ENCODE measurements around the gene TTLL5.

DNA sequence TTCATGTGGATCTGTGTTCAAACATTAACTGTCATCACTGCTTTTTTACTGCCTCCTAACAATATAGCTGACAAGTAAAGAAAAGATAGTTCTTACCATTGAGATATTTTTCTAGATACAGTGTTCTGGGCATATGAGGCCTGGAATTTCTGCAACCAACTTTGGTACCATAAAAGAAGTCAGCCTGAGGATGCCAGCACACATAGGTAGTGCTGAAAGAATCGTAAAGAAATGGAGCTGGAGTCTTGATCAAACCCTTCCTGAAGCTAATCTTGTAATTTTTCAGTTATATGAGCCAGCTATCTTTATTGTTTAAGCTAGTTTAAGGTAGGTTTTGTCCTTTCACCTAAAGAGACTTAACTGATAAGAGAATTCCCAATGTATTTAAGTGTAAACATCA is 11.7 kb upstream of the TTLL5 start:
- TF ChIP-seq, protein P1, sequence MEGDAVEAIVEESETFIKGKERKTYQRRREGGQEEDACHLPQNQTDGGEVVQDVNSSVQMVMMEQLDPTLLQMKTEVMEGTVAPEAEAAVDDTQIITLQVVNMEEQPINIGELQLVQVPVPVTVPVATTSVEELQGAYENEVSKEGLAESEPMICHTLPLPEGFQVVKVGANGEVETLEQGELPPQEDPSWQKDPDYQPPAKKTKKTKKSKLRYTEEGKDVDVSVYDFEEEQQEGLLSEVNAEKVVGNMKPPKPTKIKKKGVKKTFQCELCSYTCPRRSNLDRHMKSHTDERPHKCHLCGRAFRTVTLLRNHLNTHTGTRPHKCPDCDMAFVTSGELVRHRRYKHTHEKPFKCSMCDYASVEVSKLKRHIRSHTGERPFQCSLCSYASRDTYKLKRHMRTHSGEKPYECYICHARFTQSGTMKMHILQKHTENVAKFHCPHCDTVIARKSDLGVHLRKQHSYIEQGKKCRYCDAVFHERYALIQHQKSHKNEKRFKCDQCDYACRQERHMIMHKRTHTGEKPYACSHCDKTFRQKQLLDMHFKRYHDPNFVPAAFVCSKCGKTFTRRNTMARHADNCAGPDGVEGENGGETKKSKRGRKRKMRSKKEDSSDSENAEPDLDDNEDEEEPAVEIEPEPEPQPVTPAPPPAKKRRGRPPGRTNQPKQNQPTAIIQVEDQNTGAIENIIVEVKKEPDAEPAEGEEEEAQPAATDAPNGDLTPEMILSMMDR (IDR thresholded peaks at IDR 0.05) = no peak
- TF ChIP-seq POLR2A (IDR thresholded peaks at IDR 0.05) = no peak
